ENCODE results near the gene TGFBR3. TPM values are rescaled to one million over a fixed set of nuclear protein-coding genes. Genes with fewer than 3 reads are reported as not detected.
A peak's percentile ranks its signal among the peaks of the same experiment; 100 is the strongest.

Gene TGFBR3
- total RNA-seq, 1 donor from 2014 or later: 2.5 TPM

DNA sequence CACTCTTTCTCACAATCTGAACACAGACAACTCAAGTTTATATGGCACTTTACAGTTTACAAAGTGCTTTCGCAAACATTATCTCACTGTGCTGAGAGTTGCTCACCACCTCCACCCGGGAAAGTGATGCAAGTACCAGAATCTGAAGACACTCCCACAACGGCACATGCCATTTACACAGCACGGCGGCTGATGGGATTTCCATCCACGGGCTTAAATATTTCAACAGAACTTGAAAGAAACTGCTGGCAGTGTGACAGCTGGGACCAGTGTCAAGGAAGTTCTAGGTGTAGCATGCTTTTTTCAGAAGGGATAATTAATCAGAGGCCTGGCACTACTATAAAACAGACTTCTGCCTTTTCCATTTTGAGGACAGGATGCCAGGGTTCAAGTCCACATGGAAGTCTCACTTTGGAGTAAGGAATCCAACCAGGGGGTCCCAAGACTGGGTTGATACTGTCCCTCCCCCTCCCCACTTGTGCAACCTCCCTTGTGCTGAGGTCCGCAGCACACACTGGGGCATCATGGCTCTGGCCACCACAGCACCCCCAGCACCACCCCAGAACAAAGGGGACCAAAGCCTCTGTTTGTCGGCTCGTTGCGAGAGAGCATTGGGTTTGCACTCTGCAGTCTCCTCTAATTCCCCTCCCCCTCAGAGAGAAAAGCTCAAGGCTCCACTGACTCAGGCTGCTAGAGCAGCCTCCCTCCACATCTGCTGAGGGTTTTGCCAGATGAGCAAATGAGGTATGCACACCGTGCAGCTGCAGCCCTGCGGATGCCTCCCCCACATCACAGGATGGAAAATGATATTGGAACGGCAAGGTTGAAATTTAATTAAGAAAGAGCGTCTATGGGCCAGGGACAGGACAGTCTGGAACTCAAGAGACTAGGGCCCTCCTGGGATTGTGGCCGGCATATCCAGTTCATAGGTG lies 154.9 kb downstream of the TGFBR3 start:
- peak overlapping the region; percentile 46 for H3K4me3 Mint-ChIP-seq (ENCODE audit: unreplicated experiment)
- Histone ChIP-seq H3K27ac (ENCODE audit: low read depth, low read length) (no peak overlapping the region), H2AFZ (ENCODE audit: low read depth, low read length) (no peak overlapping the region), H3K4me3 (ENCODE audit: insufficient read depth, low read depth, low read length) (no peak overlapping the region), H3K4me2 (ENCODE audit: low read length) (peak overlapping the region; percentile 77), H3K36me3 (ENCODE audit: insufficient read depth, low read length) (no peaks in the 10 kb centered on the region), H3K9ac (ENCODE audit: low read length) (no peak overlapping the region), H3K79me2 (ENCODE audit: insufficient read depth, low read length) (no peaks in the 10 kb centered on the region), H3K9me3 (ENCODE audit: insufficient read depth, low read depth, low read length) (no peaks in the 10 kb centered on the region), H4K20me1 (ENCODE audit: insufficient read depth, low read length) (no peaks in the 10 kb centered on the region), H3K27me3 (ENCODE audit: insufficient read depth, low read length) (no peaks in the 10 kb centered on the region), H3K4me1 (ENCODE audit: insufficient read depth, low read length) (peaks cover 28% of the 10 kb centered on the region)
- no peaks in the 10 kb centered on the region for H3K36me3 Mint-ChIP-seq (ENCODE audit: low read depth, unreplicated experiment)
- no peak overlapping the region for H3K27ac Mint-ChIP-seq (ENCODE audit: unreplicated experiment)
- DNase-seq (ENCODE audit: low read depth) (peak; percentile 71), FAIRE-seq (no peak)
- TF ChIP-seq EZH2 (IDR thresholded peaks at IDR 0.05; ENCODE audit: insufficient read depth, low read length): no peak
- TF ChIP-seq, protein P1, sequence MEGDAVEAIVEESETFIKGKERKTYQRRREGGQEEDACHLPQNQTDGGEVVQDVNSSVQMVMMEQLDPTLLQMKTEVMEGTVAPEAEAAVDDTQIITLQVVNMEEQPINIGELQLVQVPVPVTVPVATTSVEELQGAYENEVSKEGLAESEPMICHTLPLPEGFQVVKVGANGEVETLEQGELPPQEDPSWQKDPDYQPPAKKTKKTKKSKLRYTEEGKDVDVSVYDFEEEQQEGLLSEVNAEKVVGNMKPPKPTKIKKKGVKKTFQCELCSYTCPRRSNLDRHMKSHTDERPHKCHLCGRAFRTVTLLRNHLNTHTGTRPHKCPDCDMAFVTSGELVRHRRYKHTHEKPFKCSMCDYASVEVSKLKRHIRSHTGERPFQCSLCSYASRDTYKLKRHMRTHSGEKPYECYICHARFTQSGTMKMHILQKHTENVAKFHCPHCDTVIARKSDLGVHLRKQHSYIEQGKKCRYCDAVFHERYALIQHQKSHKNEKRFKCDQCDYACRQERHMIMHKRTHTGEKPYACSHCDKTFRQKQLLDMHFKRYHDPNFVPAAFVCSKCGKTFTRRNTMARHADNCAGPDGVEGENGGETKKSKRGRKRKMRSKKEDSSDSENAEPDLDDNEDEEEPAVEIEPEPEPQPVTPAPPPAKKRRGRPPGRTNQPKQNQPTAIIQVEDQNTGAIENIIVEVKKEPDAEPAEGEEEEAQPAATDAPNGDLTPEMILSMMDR (IDR thresholded peaks at IDR 0.05; ENCODE audit: insufficient read depth, low read depth, low read length): no peak
- peaks cover 25% of the 10 kb centered on the region for H3K4me1 Mint-ChIP-seq (ENCODE audit: low read depth, unreplicated experiment)
- no peaks in the 10 kb centered on the region for H3K9me3 Mint-ChIP-seq (ENCODE audit: unreplicated experiment)
- no peaks in the 10 kb centered on the region for H3K27me3 Mint-ChIP-seq (ENCODE audit: low read depth, unreplicated experiment)

DNA sequence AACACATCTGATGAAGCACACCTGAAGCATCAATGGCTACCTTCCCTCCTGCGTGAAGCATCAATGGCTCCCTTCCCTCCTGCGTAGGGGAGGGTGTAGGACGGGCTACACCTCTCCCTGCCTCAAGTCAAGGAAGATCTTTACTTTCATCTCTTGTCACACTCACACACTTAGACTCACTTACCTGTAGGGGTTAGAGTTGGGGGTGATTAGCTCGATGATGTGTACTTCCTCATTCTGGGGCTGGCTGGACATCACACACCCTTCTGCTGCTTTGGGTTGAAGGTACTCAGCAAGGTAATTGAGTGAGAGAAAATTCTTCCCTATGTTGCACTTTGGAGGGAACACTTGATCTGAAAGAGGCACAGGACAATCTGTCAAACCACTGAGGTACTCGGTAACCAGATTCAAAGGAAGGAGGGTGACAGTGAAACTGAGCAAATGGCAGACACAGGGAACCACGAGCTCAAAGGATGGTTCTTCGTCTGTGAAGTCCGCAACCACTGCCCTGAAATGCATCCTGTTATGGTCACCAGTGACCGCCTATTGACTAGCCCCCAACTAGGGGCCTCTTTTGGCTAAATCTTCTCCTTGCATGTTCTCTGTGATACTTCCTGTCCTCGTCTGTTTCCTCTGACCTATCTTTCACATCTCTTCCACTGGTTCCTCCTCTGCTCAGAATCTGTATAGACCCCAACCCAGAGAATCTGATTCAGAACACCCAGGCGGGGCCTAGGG lies 156.2 kb downstream of the TGFBR3 start:
- Histone ChIP-seq H2AFZ (ENCODE audit: low read depth, low read length) (no peak overlapping the region), H3K4me1 (ENCODE audit: insufficient read depth, low read length) (peaks cover 35% of the 10 kb centered on the region), H3K9ac (ENCODE audit: low read length) (no peak overlapping the region), H4K20me1 (ENCODE audit: insufficient read depth, low read length) (no peaks in the 10 kb centered on the region), H3K79me2 (ENCODE audit: insufficient read depth, low read length) (no peaks in the 10 kb centered on the region), H3K27ac (ENCODE audit: low read depth, low read length) (no peak overlapping the region), H3K36me3 (ENCODE audit: insufficient read depth, low read length) (no peaks in the 10 kb centered on the region), H3K27me3 (ENCODE audit: insufficient read depth, low read length) (no peaks in the 10 kb centered on the region), H3K4me3 (ENCODE audit: insufficient read depth, low read depth, low read length) (no peak overlapping the region), H3K9me3 (ENCODE audit: insufficient read depth, low read depth, low read length) (no peaks in the 10 kb centered on the region), H3K4me2 (ENCODE audit: low read length) (no peak overlapping the region)
- H3K4me3 Mint-ChIP-seq (ENCODE audit: unreplicated experiment): no peak overlapping the region
- no peaks in the 10 kb centered on the region for H3K9me3 Mint-ChIP-seq (ENCODE audit: unreplicated experiment)
- no peak for TF ChIP-seq EZH2 (IDR thresholded peaks at IDR 0.05; ENCODE audit: insufficient read depth, low read length)
- TF ChIP-seq, protein P1 (IDR thresholded peaks at IDR 0.05; ENCODE audit: insufficient read depth, low read depth, low read length): no peak
- no peak overlapping the region for H3K27ac Mint-ChIP-seq (ENCODE audit: unreplicated experiment)
- H3K4me1 Mint-ChIP-seq (ENCODE audit: low read depth, unreplicated experiment): peaks cover 26% of the 10 kb centered on the region
- no peak for DNase-seq (ENCODE audit: low read depth)
- no peak for FAIRE-seq
- H3K27me3 Mint-ChIP-seq (ENCODE audit: low read depth, unreplicated experiment): no peaks in the 10 kb centered on the region
- no peaks in the 10 kb centered on the region for H3K36me3 Mint-ChIP-seq (ENCODE audit: low read depth, unreplicated experiment)

Data from astrocyte (in vitro differentiated cells and primary cell).